GM18873 (cell line): ENCODE data around the gene TNFRSF11A.

ENCODE experiments used
- ATAC-seq: cut with Tn5 transposase; IDR thresholded peaks from one replicate; pipeline ENCODE4 v1.9.1; 2021; ENCODE audit warnings: mild to moderate bottlenecking, moderate library complexity, moderate number of reproducible peaks; ENCODE audit not compliant: unreplicated experiment, low FRiP score

The TNFRSF11A gene

DNA sequence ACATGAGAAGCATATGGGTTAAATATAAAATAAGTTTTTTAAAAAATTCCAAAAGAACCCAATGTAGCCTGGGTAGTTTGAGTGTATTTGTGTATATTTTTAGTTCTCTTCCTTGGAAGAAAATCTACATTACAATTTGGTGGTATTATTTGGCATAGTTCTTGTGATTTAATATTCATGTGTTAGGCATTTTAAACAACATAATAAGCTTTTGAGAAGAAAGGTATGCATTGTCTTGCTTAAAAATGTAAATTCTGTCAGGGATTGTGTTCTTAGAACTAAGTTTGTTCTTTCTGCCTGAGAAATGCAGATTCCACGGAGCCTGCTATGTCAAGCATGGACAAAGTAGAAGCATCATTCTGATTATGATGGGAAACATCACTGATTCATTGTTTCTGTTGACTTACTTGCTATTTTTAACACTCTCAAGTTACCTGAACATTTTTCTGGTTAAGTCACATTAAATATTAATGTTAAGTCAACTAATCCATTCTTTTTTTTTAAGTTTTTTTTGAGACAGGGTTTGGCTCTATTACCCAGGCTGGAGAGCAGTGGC is 49.4 kb downstream of the TNFRSF11A start:
- ATAC-seq = no peak

DNA sequence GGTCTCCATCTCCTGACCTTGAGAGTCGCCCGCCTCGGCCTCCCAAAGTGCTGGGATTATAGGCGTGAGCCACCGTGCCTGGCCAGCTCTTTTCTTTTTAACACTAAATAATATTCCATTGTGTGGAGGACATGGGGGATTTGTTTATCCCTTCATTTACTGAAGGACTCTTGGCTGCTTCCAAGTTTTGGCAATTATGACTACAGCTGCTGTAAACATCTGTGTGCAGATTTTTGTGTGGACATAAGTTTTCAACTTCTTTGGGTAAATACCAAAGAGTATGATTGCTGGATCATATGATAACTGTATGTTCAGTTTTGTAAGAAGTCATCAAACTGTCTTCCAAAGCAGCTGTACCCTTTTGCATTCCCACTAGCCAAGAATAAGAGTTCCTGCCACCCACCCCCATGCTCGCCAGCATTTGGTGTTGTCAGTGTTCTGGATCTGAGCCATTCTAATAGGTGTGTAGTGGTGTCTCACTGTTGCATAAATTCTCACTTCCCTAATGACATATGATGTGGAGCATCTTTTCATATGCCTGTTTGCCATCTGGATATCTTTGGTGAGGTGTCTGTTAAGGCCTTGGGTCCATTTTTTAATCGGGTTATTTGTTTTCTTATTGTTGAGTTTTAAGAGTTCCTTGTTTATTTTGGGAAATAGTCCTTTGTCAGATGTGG is 52.2 kb downstream of the TNFRSF11A start:
- no peak for ATAC-seq

DNA sequence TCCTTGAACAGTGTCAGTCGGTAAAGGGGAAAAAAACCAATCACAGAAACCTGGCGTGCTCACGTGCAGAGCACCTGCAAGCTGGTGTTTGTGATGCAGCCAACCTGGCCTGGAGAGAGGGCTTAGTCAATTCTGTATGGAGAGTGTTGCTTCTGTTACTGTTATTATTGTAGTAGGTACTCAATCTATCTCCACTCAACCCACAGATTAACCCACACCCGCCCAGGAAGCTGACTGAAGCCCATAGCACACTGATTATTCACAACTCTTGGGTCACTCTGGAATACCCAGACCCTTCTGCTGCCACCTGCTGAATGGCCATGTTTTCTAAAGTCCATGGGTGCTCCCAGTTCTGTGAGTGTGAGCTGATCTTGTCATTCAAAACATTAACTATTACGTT is 53.9 kb downstream of the TNFRSF11A start:
- no peak for ATAC-seq

DNA sequence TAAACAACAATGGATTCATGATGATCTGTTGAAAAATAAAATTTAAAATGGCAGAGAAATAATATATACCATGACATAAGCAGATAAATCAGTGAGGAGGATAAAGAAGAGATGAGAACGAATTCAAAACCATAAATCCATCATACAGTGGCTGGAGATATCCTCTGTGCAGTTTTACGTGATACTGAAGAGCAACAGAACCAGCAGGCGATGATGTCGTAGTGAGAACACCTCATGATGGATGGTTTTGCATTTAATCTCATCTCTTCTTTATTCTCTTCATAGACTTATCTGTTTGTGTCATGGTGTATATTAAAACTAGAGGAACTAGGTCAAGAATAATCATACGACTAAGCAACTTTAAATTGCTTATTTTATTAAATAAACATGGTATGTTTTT is 56.3 kb downstream of the TNFRSF11A start:
- ATAC-seq = no peak

GRCh38 chr18:62384068-62384467 is 59.0 kb downstream of the TNFRSF11A start:
- no peak for ATAC-seq

- no peak for ATAC-seq
Observed at GRCh38 chr18:62384610-62385097, 59.5 kb downstream of the TNFRSF11A start.

DNA sequence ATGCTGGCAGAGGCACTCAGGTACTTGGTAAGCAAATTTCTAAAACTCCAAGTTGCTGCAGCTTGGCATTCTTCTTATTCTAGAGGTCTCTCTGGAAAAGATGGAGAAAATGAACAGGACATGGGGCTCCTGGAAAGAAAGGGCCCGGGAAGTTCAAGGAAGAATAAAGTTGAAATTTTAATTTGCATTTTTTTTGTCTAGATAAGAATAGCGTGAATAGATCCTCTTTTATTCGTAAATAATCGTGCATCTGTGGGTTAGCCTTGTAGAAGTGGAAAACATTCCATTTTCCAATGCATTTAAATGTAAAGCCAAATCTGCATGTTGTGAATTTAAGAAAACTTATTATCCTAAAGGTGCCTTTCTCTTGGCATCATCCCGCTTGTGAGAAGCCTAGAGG is 61.0 kb downstream of the TNFRSF11A start:
- ATAC-seq = no peak

DNA sequence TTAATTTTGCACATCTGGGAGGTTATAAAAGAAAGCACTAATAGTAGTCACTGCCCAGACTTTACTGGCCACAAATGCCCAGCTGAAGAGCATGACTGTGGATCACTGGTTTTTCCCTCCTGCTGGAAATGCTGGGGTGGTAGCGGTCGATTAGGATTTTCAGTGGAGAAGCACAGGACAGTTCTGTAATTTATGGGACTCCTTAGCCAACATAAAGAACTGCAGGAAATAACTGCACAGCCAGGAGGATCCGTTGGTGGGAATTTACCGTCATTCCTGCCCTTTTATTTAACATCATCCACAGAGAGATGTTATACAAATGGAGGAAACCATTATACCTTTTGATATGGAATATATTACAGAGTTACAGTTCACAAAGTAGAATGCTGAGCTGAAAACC is 61.5 kb downstream of the TNFRSF11A start:
- no peak for ATAC-seq

DNA sequence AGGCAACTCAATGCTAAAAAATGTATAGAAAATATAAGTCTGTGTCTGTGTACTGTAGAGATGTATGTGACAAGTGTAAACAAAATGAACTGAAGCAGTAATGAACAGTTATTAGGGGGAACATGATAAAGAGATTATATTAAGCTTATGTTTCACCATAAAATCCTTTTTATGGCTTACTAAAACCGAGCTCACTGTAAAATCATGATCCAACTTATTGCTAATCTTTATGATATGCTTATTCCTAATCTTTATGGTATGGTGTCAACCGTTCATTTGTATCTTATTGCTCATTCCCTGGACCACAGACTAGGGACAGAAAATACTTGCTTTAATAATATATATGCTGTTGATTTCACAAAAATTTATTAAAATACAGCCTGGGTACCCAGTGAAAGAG is 62.1 kb downstream of the TNFRSF11A start:
- no peak for ATAC-seq

DNA sequence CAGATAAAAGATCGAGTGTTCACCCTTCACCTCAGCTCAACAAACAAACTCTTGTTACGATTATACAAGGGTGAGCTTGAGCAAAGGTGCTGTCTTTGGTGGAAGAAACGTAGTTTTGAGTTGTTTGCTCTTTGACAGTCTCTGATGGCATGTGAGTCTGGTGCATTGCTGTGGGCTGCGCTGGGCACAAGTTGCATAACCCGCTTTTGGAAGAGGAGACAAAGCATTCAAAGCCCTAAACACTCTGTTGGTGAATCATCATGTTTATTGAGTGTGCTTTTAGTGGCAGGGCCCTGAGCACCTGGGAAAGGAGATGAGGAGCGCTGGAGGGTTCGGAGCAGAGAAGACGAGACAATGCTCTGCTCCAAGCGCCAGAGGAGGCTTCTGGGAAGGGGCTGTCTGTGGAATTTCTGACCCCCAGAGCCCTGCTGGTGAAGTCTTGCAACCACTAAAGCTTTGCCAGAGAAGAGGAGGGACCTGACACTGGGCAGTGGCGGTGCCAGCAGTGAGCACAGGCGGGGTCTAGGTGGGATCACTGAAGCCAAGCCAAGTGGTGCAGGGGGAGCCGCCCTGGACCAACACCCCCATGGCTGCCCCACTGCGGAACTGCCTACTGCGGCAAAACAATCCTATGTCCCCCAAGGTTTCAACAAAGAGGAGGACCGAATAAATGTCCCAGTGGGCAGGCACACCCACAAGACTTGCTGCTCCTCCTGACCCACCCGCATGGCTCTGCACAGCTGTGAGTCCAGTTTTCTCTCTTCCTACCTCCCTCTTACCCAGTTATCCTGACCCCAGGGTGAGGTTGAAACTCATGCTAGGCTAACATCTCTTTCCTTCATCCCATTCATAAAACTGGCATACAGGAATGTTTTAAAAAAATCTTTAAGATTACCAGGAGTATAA is 64.0 kb downstream of the TNFRSF11A start:
- ATAC-seq = no peak

- ATAC-seq = no peak
Observed at GRCh38 chr18:62389761-62390481, 64.8 kb downstream of the TNFRSF11A start.

DNA sequence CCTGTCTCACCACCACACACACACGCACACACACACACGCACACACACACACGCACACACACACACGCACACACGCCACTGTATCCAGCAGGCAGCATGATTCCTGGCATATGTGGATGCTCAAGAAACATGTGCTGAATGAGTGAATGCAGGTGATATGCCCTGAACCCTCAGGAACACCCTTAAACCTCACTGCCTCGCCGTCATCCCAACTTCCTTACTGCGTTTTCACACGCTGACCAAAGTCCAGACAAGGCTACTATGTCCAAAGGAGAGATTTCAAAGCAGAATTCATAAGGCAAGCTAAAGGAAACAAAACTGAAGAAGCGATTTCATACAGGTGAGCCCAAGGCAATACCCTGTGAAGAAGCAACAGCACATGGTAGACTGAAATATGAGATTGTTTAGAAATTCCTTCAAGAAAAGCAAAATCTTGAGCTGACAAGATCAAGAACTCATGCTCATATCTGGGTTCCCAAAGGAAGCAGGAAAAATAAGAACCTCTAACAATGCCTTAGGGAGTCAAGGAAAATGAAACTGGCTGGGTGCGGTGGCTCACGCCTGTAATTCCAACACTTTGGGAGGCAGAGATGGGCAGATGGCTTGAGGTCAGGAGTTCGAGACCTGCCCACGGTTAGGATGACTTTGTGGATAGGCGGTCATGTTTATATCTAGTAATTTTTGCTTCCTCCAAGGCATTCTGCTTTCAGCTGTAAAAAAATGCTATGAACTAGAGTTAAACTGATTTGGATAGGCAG is 69.1 kb downstream of the TNFRSF11A start:
- ATAC-seq = no peak

DNA sequence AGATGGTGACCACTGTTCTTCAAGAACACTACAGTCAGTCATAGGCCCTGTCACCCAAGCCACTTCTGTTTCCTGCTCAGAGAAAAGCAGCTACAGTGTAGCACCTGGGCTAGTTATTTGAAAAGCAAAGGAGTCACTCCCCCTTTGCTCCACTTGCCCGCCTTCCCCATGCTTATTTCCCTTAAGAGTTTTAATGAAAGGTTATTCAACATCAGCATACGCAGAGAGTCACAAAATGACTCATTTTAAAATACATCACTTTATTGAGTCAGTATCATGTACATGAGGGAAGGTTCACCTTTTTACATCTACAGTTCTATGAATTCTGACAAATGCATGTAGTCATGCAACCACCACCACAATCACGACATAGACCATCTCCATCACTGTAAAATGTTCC is 71.3 kb downstream of the TNFRSF11A start:
- no peak for ATAC-seq

DNA sequence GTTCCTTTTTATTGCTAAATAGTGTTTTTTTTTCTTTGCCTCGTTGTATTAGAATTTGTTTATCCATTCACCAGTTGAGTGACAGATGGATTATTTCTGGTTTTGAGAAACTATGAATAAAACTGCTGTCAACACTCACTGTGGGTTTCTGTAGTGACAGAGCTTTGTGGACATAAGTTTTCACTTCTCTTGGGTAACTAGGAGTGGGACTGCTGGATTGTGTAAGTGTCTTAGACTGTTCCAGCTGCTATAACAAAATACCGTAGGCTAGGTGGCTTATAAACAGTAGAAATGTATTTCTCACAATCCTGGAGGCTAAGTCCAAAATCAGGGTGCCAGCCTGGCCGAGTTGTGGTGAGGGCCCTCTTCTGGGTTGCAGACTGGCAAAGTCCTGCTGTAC is 71.9 kb downstream of the TNFRSF11A start:
- ATAC-seq = no peak

- no peak for ATAC-seq
Observed at GRCh38 chr18:62398291-62398690, 73.2 kb downstream of the TNFRSF11A start.

GRCh38 chr18:62399276-62399675 is 74.2 kb downstream of the TNFRSF11A start:
- ATAC-seq = no peak

DNA sequence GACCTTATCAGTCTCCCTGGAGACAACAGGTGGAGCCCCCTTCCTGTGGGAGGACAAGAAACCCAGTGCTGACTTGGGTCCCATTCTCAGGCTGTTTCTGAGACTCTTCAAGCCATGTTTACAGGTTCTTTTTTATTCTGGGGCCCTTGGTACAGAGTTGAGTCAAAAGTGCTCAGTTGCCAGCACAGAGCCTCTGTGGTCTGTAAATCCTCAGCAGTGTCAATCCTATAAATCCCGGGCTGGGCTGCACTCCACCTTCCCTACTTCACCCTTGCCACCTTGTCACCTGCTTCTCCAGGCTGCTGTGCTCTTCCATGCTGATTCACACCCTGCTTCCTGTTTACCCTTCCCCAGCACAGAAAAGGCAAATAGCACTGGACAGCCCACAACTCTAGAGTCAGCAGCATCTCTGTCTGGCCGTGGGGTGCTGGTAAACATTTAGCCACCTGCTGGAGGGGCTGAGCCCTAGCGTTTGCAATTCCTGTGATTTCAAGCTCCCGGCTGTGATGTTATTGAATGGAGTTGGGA is 74.7 kb downstream of the TNFRSF11A start:
- no peak for ATAC-seq

DNA sequence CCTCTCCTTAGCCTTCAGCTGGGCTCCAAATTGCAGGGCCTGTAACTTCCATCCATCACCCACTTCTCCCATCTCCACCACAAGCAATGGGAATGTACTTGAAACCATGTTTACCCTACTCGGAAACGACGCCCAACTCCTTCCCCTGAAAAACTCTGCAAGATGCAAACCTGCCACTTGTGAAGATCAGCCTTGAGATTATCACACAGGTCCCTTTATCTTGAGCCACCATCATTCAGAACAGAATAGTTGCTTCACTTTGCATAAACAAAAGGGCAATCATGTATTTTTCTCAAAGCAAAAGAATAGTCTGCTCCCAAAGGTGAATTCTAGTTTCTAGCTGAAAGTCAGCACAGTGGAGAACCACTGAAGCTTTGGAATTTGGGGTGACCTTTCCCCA is 75.8 kb downstream of the TNFRSF11A start:
- no peak for ATAC-seq

GRCh38 chr18:62402342-62402948 is 77.3 kb downstream of the TNFRSF11A start:
- no peak for ATAC-seq
